ENCODE measurements around the gene HSFX1. TPM values are rescaled to one million over a fixed set of nuclear protein-coding genes. Genes with fewer than 3 reads are reported as not detected.

The HSFX1 gene
- 0.18 and 0.86 TPM in 2 replicates for total RNA-seq

GRCh38 chrX:149773768-149774167, at the start of gene HSFX1:
Gene HSFX1, plus strand, starts transcription at chrX:149774068. Its CDS starts 614 bp downstream, at chrX:149774682.

DNA sequence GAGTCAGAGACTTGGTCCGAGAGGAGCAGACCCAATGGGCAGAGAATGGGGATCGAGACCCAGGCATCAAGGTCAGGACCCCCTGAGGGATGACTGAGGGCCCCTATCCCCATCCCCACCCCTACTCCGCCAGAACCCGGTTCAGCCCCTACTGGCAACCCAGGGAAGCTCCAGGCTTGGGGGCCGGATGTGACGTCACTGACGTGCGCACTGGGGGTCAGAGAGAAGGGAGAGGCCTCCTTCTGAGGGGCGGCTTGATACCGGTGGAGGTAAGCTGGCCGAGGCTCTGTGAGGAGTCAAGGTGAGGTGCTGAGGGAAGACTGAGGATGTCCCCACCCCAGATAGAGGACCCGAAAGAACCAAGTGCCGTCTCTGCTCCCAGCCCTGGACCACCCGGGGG, 7.9 kb downstream of the HSFX1 start, which contains the start of gene MAGEA9:
MAGEA9 (plus strand) TSS at position 204 of the 400 bp plus-strand sequence. CDS start 4,281 bp downstream, outside the sequence.

Other genes with a start within 250 kb of the HSFX1 start
- gene EOLA1, start 233.1 kb upstream of the HSFX1 start, total RNA-seq = 8.9 and 14.4 TPM in 2 replicates
- not detected in 2 replicates for gene HSFX3, start 224.1 kb upstream of the HSFX1 start, total RNA-seq
- gene MAGEA9B, start 186.6 kb upstream of the HSFX1 start, total RNA-seq = not detected in 2 replicates
- gene HSFX2, start 178.8 kb upstream of the HSFX1 start, total RNA-seq = not detected in 2 replicates
- 9.8 and 12.2 TPM in 2 replicates for gene TMEM185A, start 142.3 kb upstream of the HSFX1 start, total RNA-seq
- not detected in 2 replicates for gene MAGEA11, start 62.0 kb upstream of the HSFX1 start, total RNA-seq
- not detected in 2 replicates for gene MAGEA9, start 7.9 kb downstream of the HSFX1 start, total RNA-seq
- not detected in 2 replicates for gene MAGEA8, start 107.1 kb downstream of the HSFX1 start, total RNA-seq
- gene HSFX4, start 155.5 kb downstream of the HSFX1 start, total RNA-seq = not detected in 2 replicates
- gene EOLA2, start 164.4 kb downstream of the HSFX1 start, total RNA-seq = 34.7 and 43.2 TPM in 2 replicates

Data from myometrial cell (primary cell).